ENCODE results near the gene FMO5.

The FMO5 gene

DNA sequence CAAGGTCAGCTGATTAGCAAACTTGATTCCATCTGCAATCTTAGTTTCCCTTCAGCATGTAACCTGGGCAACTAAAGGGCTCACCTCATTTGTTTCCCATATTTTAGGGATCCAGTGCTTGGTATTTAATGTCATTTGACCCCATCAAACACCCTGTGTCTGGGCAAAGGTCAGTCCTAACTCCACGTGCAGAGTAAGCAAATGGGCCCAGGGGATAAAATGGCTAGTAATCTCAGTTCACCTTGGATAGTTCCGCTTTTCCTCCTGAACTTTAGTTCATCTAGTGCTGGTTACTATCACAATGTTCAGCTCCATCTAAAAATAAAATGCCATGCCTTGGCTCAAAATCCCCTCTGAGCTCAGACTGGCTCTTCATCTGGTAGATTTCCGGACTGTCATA lies 72.4 kb downstream of the FMO5 start:
- in situ Hi-C loops (cut with HindIII; ENCODE audit: low sequenced_read_pairs), result no loop called here
- no peak for TF ChIP-seq CTCF (IDR thresholded peaks at IDR 0.05; ENCODE audit: low read depth, low read length)
- no peak overlapping the region for H3K4me3 ChIP-seq (ENCODE audit: low read depth, low read length)
- no peak for DNase-seq (ENCODE audit: low read depth, low spot score)

- no peak for TF ChIP-seq CTCF (IDR thresholded peaks at IDR 0.05; ENCODE audit: low read depth, low read length)
- in situ Hi-C loops (cut with HindIII; ENCODE audit: low sequenced_read_pairs), result no loop called here
- no peak for DNase-seq (ENCODE audit: low read depth, low spot score)
- H3K4me3 ChIP-seq (ENCODE audit: low read depth, low read length), result no peak overlapping the region
Measured at GRCh38 chr1:147151244-147151643, 73.9 kb downstream of the FMO5 start.

GRCh38 chr1:147142886-147143285 lies 82.3 kb downstream of the FMO5 start:
- in situ Hi-C loops (cut with HindIII; ENCODE audit: low sequenced_read_pairs), result no loop called here
- no peak for DNase-seq (ENCODE audit: low read depth, low spot score)
- no peak for TF ChIP-seq CTCF (IDR thresholded peaks at IDR 0.05; ENCODE audit: low read depth, low read length)
- no peak overlapping the region for H3K4me3 ChIP-seq (ENCODE audit: low read depth, low read length)

All from astrocyte of the spinal cord (primary cell).